ENCODE results near the gene ATRX. TPM values are rescaled to one million over a fixed set of nuclear protein-coding genes. Genes with fewer than 3 reads are reported as not detected.
"Not testable (repeated sequence)": the region's sequence is repeated elsewhere in the genome, so short reads cannot be mapped to it uniquely, and the experiment has no call there.

ATRX gene
- polyA plus RNA-seq, 3 donors: 88.0 to 92.4 (median 89.6) TPM

DNA sequence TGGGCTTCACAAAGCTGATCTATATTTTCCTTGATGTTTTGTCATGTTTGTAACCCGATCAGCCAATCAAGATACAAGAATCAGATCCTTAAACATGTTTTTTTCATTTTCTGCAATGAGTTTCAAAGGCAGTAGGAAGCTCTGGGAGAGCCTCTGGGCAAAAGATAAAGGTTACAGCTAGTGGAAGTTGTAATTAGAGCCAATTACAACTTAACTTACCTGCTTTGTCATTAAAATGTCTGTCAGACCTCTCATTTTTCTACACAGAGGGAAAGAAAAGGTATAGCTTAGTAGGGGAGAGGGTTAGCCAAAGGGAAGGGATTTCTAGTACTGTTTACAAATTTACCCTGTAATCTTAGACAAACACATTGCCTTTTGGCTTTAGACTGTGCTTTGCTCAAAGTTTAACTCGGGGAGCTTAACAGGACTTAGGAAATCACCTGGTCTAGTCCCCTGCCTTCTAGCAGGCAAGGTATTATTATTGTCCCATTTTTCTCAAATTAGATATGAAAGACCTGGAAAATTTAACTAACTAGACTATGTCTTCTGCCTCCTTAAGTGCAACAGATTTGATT, 283.0 kb downstream of the ATRX start:
- DNase-seq (ENCODE audit: low read depth in 3 of 3, low spot score in 2 of 3): no peak

DNA sequence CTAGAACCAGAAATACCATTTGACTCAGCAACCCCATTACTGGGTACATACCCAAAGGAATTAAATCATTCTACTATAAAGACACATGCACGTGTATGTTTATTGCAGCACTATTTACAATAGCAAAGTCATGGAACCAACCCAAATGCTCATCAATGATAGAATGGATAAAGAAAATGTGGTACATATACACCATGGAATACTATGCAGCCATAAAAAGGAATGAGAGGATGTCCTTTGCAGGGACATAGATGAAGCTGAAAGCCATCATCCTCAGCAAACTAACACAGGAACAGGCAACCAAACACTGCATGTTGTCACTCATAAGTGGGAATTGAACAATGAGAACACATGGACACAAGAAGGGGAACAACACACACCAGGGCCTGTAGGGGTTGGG, 285.9 kb downstream of the ATRX start:
- DNase-seq (ENCODE audit: low read depth in 3 of 3, low spot score in 2 of 3): not testable (repeated sequence)

DNA sequence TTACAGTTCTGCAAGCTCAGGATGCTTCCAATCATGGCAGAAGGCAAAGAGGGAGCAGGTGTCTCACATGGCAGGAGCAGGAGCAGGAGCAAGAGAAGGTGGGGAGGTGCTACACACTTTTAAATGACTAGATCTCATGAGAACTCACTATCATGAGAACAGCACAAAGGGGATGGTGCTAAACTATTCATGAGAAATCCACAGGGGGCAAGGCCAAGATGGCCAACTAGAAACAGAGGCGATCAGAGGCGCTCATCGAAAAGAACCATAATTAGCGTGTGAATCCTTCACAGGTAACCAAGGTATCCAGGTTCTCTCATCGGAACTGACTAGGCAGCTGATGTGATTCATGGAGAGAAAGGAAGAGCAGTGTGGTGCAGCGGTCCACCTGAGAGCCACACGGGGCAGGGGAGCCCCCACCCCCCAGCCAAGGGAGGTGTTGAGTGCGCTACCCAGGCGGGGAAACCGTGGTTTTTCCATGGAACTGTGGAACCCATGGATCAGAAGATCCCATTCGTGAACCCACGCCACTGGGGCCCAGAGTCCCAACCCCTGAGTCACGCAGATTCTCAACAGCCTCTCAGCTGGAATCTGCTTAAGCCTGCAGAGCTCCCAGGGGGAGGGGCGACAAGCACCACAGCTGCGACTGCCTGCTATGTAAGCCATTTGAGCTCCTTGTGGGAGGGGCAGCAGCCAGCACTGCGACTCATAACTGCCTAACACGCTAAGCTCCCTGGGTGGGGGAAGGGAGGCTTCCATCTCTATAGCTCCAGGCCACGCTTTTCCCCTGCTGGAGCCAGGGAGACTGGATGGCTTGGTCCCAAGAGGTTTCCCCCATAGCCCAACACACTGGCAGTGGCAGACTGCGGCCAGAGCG, 292.1 kb downstream of the ATRX start:
- DNase-seq (ENCODE audit: low read depth in 3 of 3, low spot score in 2 of 3): no peak

DNA sequence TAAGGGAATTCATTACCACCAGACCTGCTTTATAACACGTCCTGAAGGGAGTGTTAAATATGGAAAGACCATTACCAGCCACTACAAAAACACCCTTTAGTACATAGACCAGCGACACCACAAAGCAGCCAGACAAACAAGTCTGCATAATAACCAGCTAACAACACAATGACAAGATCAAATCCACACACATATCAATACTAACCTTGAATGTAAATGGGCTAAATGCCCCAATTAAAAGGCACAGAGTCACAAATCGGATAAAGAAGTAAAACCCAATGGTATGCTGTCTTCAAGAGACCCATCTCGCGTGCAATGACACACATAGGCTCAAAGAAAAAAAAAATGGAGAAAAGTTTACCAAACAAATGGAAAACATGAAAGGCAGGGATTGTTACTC, 302.0 kb downstream of the ATRX start:
- DNase-seq (ENCODE audit: low read depth in 3 of 3, low spot score in 2 of 3): no peak

DNA sequence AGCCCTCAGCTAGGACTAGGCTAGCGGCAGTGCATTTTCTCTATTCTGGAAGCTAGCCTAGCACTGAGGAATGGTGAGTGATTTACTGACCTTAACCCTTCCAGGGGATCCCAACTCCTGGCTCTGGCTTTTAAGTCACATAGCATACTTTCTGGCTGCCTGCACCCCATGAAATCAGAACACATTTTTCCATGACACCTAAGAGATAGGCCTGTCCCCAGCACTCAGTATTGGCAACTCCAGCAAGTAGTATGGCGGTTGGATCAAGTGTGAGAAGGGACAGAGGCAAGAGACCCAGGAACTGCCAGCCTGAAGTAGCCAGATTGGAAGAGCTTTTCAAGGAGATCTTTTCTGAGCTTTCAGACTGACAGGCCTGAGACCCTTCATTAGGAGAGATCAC, 330.6 kb downstream of the ATRX start:
- no peak for DNase-seq (ENCODE audit: low read depth in 3 of 3, low spot score in 2 of 3)

Other genes with a start within 250 kb of the ATRX start
- 10 to 100 TPM; 95.2 to 97.5 (median 95.4) TPM for gene MAGT1, start 109.2 kb upstream of the ATRX start, polyA plus RNA-seq (ENCODE audit: insufficient read length in 3 of 3)
- gene COX7B, start 113.3 kb upstream of the ATRX start, polyA plus RNA-seq (ENCODE audit: insufficient read length in 3 of 3): 100 to 1,000 TPM; 417 to 469 (median 440) TPM
- gene ATP7A, start 124.5 kb upstream of the ATRX start, polyA plus RNA-seq (ENCODE audit: insufficient read length in 3 of 3): 10 to 100 TPM; 15.6 to 17.3 (median 16.1) TPM
- gene PGAM4, start 183.4 kb upstream of the ATRX start, polyA plus RNA-seq (ENCODE audit: insufficient read length in 3 of 3): under 1 TPM in 1 of 3 donors, not detected in 2; 0.24 TPM